HEK293 (cell line): ENCODE results near the gene KLHL25.

Experiments used
- CTCF ChIA-PET: fragments of 350-600 bp; formaldehyde crosslinking; extraction: SDS; loops from one replicate; lab custom pipeline; 2021; ENCODE audit warnings: antibody characterized with exemption; lab: Yijun Ruan, JAX
- POLR2A ChIA-PET: fragments of 300-600 bp; formaldehyde crosslinking; extraction: SDS; loops from one replicate; lab custom pipeline; 2020; ENCODE audit warnings: antibody characterized with exemption, inconsistent platforms; lab: Yijun Ruan, JAX
- H3K27ac ChIP-seq: fragments of 200-500 bp; sonication (Bioruptor generic); 2 replicates; pipeline ENCODE4 v1.5.1; 2014; ENCODE audit warnings: low read depth, low read length, control low read depth, inconsistent platforms; ENCODE audit errors: extremely low read depth
- H3K36me3 ChIP-seq, 2 experiments: fragments of 200-500 bp in 1 of 2; sonication (Bioruptor generic) in 1 of 2; 1 replicate in 1 of 2; 2 replicates in 1 of 2; pipeline ENCODE4 v1.5.1; 2014 to 2017; ENCODE audit warnings: inconsistent platforms in 2 of 2, low read length in 2 of 2; ENCODE audit not compliant: control insufficient read depth in 2 of 2, insufficient read depth in 1 of 2
- H3K4me1 ChIP-seq: fragments of 200-500 bp; sonication (Bioruptor generic); 2 replicates; pipeline ENCODE4 v1.5.1; 2014; ENCODE audit warnings: mild to moderate bottlenecking, low read length, inconsistent platforms; ENCODE audit not compliant: control insufficient read depth, insufficient read depth
- H3K4me3 ChIP-seq: 2 replicates; pipeline ENCODE4 v1.5.1; 2011; ENCODE audit warnings: low read depth, mild to moderate bottlenecking, control low read depth, low read length, moderate library complexity
- H3K9me3 ChIP-seq: fragments of 200-500 bp; sonication (Bioruptor generic); 2 replicates; pipeline ENCODE4 v1.5.1; 2014; ENCODE audit warnings: low read depth, low read length, inconsistent platforms; ENCODE audit not compliant: control insufficient read depth, insufficient read depth
- EGR2 ChIP-seq: fragments of 450-650 bp; formaldehyde crosslinking; IDR thresholded peaks from 2 replicates; pipeline ENCODE4 v1.5.1; 2016; ENCODE audit warnings: low read depth, missing biosample characterization, missing genetic modification characterization
- FEZF1 ChIP-seq: fragments of 450-650 bp; formaldehyde crosslinking; IDR thresholded peaks from 2 replicates; pipeline ENCODE4 v1.5.1; 2016; ENCODE audit warnings: missing biosample characterization, missing genetic modification characterization
- OSR2 ChIP-seq: fragments of 450-650 bp; formaldehyde crosslinking; IDR thresholded peaks from 2 replicates; pipeline ENCODE4 v1.5.1; 2016; ENCODE audit warnings: missing biosample characterization, missing genetic modification characterization
- ZBTB17 ChIP-seq: fragments of 450-650 bp; formaldehyde crosslinking; IDR thresholded peaks from 2 replicates; pipeline ENCODE4 v1.5.1; 2016; ENCODE audit warnings: missing biosample characterization, missing genetic modification characterization
- ZNF10 ChIP-seq: fragments of 450-650 bp; formaldehyde crosslinking; IDR thresholded peaks from 2 replicates; pipeline ENCODE4 v1.5.1; 2017; ENCODE audit warnings: missing biosample characterization, missing genetic modification characterization
- ZNF132 ChIP-seq: fragments of 450-650 bp; formaldehyde crosslinking; IDR thresholded peaks from 2 replicates; pipeline ENCODE4 v1.5.1; 2017; ENCODE audit warnings: missing biosample characterization, missing genetic modification characterization, borderline replicate concordance
- ZNF157 ChIP-seq: fragments of 450-650 bp; formaldehyde crosslinking; IDR thresholded peaks from 2 replicates; pipeline ENCODE4 v1.5.1; 2016; ENCODE audit warnings: missing biosample characterization, missing genetic modification characterization
- ZNF24 ChIP-seq: fragments of 450-650 bp; formaldehyde crosslinking; IDR thresholded peaks from 2 replicates; pipeline ENCODE4 v1.5.1; 2016; ENCODE audit warnings: missing biosample characterization, missing genetic modification characterization
- ZNF341 ChIP-seq: fragments of 450-650 bp; formaldehyde crosslinking; IDR thresholded peaks from 2 replicates; pipeline ENCODE4; 2016; ENCODE audit warnings: low read depth, missing biosample characterization, missing genetic modification characterization
- ZNF555 ChIP-seq: fragments of 450-650 bp; formaldehyde crosslinking; conservative IDR thresholded peaks from 2 replicates; pipeline ENCODE4 v1.5.1; 2017; ENCODE audit warnings: missing biosample characterization, mild to moderate bottlenecking, missing genetic modification characterization, inconsistent platforms
- ZNF558 ChIP-seq: fragments of 450-650 bp; formaldehyde crosslinking; IDR thresholded peaks from 2 replicates; pipeline ENCODE4 v1.5.1; 2016; ENCODE audit warnings: missing biosample characterization, missing genetic modification characterization
- ZNF596 ChIP-seq: fragments of 450-650 bp; IDR thresholded peaks from 2 replicates; pipeline ENCODE4 v1.5.0; 2018; ENCODE audit warnings: missing biosample characterization, mild to moderate bottlenecking, missing genetic modification characterization, moderate library complexity
- ZNF626 ChIP-seq: fragments of 450-650 bp; sonication (Bioruptor Pico); formaldehyde crosslinking; IDR thresholded peaks from 2 replicates; pipeline ENCODE4 v1.5.1; 2018; ENCODE audit warnings: missing biosample characterization, missing genetic modification characterization, inconsistent platforms
- ZNF629 ChIP-seq: fragments of 450-650 bp; formaldehyde crosslinking; IDR thresholded peaks from 2 replicates; pipeline ENCODE4 v1.5.1; 2017; ENCODE audit warnings: missing biosample characterization, missing genetic modification characterization
- ZNF654 ChIP-seq: fragments of 450-650 bp; formaldehyde crosslinking; IDR thresholded peaks from 2 replicates; pipeline ENCODE4 v1.5.1; 2016; ENCODE audit warnings: low read depth, missing biosample characterization, missing genetic modification characterization
- TF ChIP-seq, protein P1 (sequence below): fragments of 450-650 bp; formaldehyde crosslinking; IDR thresholded peaks from 2 replicates; pipeline ENCODE4 v1.5.1; 2017; ENCODE audit warnings: missing biosample characterization, mild to moderate bottlenecking, missing genetic modification characterization, moderate library complexity
- TF ChIP-seq, protein P2 (sequence below): fragments of 450-650 bp; formaldehyde crosslinking; IDR thresholded peaks from 2 replicates; pipeline ENCODE4 v1.5.1; 2017; ENCODE audit warnings: missing biosample characterization, missing genetic modification characterization
- TF ChIP-seq, protein P3 (sequence below): fragments of 450-650 bp; IDR thresholded peaks from 2 replicates; pipeline ENCODE4 v1.5.1; 2018; ENCODE audit warnings: missing biosample characterization, missing genetic modification characterization
- TF ChIP-seq, protein P4 (sequence below): fragments of 450-650 bp; formaldehyde crosslinking; IDR thresholded peaks from 2 replicates; pipeline ENCODE4 v1.5.1; 2017; ENCODE audit warnings: missing biosample characterization, missing genetic modification characterization
- TF ChIP-seq, protein P5 (sequence below): fragments of 450-650 bp; formaldehyde crosslinking; IDR thresholded peaks from 2 replicates; pipeline ENCODE4 v1.5.1; 2016; ENCODE audit warnings: missing biosample characterization, missing genetic modification characterization
- TF ChIP-seq, protein P6 (sequence below): fragments of 450-650 bp; formaldehyde crosslinking; IDR thresholded peaks from 2 replicates; pipeline ENCODE4 v1.5.1; 2016; ENCODE audit warnings: missing biosample characterization, missing genetic modification characterization, borderline replicate concordance

KLHL25 gene

DNA sequence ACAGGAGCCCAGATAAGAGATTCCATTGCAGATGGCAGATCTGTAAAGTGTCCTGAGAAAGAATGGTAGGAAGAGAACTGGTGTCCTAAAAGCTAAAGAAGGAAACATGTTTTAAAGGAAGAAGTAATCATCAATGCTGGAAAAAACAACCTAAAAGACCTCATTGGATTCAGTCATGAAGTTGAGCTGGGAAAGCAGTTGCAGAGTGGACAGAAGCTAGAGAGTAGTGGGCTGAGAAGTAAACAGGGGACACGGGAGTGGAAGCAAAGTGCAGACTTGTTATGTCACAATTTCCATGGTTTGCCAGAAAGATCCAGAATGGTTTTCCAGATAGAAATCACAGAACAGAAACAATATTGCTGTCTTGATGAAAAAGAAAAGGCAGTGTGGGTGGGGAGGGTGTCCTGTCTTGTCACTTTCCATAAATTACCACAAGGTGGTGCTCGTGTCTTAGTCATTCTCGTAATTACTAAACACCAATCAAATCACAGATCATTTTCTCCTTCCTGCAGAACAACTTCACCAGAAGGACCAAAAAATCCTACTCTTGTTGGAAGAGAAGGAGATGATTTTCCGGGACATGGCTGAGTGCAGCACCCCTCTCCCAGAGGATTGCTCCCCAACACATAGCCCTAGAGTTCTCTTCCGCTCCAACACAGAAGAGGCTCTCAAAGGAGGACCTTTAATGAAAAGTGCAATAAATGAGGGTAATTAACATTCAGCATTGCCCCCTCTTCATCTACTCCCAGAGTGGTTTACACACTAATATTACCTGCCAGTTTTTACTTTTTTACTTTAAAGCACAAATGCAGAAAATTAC lies 64.5 kb downstream of the KLHL25 start (continued):
- TF ChIP-seq ZBTB17 (tag by site-specific recombination) (peak; percentile 47; the same call in 1 of the 2 replicates), ZNF654 (tag by site-specific recombination) (peak; percentile 85), ZNF132 (tag by site-specific recombination) (no peak)
- TF ChIP-seq, protein P1, sequence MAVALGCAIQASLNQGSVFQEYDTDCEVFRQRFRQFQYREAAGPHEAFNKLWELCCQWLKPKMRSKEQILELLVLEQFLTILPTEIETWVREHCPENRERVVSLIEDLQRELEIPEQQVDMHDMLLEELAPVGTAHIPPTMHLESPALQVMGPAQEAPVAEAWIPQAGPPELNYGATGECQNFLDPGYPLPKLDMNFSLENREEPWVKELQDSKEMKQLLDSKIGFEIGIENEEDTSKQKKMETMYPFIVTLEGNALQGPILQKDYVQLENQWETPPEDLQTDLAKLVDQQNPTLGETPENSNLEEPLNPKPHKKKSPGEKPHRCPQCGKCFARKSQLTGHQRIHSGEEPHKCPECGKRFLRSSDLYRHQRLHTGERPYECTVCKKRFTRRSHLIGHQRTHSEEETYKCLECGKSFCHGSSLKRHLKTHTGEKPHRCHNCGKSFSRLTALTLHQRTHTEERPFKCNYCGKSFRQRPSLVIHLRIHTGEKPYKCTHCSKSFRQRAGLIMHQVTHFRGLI (tag by site-specific recombination), result no peak

DNA sequence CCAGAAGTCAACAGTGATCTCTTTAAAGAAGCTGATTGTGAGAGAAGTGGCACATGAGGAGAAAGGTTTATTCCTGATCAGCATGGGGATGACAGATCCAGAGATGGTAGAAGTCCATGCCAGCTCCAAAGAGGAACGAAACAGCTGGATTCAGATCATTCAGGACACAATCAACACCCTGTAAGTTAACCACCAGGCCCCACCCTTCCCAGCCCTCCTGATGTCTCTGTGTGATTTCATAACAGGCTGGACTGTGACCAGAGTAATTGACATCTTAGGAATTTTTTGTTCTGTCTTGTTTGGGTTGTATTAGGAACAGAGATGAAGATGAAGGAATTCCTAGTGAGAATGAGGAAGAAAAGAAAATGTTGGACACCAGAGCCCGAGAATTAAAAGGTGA lies 67.7 kb downstream of the KLHL25 start:
- no peak overlapping the region for H3K27ac ChIP-seq
- no peaks in the 10 kb centered on the region for H3K4me1 ChIP-seq
- ChIA-PET POLR2A (no interaction called here), CTCF (interaction anchor here (0.6 to 4.7 kb wide), 6 partner anchors 18 to 431 kb away, joined by 3 to 27 read pairs (median 3); no protein-coding TSS in a partner anchor)
- H3K9me3 ChIP-seq, result no peaks in the 10 kb centered on the region
- no peak for TF ChIP-seq FEZF1 (tag by site-specific recombination)
- TF ChIP-seq ZNF157 (tag by site-specific recombination), result no peak
- no peak for TF ChIP-seq ZNF558
- TF ChIP-seq, protein P2, sequence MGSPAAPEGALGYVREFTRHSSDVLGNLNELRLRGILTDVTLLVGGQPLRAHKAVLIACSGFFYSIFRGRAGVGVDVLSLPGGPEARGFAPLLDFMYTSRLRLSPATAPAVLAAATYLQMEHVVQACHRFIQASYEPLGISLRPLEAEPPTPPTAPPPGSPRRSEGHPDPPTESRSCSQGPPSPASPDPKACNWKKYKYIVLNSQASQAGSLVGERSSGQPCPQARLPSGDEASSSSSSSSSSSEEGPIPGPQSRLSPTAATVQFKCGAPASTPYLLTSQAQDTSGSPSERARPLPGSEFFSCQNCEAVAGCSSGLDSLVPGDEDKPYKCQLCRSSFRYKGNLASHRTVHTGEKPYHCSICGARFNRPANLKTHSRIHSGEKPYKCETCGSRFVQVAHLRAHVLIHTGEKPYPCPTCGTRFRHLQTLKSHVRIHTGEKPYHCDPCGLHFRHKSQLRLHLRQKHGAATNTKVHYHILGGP (tag by site-specific recombination), result no peak
- TF ChIP-seq OSR2 (tag by site-specific recombination), result no peak
- TF ChIP-seq, protein P3, sequence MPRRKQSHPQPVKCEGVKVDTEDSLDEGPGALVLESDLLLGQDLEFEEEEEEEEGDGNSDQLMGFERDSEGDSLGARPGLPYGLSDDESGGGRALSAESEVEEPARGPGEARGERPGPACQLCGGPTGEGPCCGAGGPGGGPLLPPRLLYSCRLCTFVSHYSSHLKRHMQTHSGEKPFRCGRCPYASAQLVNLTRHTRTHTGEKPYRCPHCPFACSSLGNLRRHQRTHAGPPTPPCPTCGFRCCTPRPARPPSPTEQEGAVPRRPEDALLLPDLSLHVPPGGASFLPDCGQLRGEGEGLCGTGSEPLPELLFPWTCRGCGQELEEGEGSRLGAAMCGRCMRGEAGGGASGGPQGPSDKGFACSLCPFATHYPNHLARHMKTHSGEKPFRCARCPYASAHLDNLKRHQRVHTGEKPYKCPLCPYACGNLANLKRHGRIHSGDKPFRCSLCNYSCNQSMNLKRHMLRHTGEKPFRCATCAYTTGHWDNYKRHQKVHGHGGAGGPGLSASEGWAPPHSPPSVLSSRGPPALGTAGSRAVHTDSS (tag by site-specific recombination), result no peak
- no peak for TF ChIP-seq ZNF629 (tag by site-specific recombination)
- TF ChIP-seq ZNF596, result no peak
- no peak for TF ChIP-seq ZNF10
- no peak for TF ChIP-seq ZNF626 (tag by site-specific recombination)
- TF ChIP-seq EGR2, result no peak
- no peak for TF ChIP-seq ZNF341 (tag by site-specific recombination)
- no peak for TF ChIP-seq ZBTB17 (tag by site-specific recombination)
- TF ChIP-seq, protein P4, sequence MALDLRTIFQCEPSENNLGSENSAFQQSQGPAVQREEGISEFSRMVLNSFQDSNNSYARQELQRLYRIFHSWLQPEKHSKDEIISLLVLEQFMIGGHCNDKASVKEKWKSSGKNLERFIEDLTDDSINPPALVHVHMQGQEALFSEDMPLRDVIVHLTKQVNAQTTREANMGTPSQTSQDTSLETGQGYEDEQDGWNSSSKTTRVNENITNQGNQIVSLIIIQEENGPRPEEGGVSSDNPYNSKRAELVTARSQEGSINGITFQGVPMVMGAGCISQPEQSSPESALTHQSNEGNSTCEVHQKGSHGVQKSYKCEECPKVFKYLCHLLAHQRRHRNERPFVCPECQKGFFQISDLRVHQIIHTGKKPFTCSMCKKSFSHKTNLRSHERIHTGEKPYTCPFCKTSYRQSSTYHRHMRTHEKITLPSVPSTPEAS, result no peak
- TF ChIP-seq ZNF555 (tag by site-specific recombination), result no peak
- TF ChIP-seq, protein P5, sequence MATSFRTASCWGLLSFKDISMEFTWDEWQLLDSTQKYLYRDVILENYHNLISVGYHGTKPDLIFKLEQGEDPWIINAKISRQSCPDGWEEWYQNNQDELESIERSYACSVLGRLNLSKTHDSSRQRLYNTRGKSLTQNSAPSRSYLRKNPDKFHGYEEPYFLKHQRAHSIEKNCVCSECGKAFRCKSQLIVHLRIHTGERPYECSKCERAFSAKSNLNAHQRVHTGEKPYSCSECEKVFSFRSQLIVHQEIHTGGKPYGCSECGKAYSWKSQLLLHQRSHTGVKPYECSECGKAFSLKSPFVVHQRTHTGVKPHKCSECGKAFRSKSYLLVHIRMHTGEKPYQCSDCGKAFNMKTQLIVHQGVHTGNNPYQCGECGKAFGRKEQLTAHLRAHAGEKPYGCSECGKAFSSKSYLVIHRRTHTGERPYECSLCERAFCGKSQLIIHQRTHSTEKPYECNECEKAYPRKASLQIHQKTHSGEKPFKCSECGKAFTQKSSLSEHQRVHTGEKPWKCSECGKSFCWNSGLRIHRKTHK (tag by site-specific recombination), result no peak
- TF ChIP-seq, protein P6, sequence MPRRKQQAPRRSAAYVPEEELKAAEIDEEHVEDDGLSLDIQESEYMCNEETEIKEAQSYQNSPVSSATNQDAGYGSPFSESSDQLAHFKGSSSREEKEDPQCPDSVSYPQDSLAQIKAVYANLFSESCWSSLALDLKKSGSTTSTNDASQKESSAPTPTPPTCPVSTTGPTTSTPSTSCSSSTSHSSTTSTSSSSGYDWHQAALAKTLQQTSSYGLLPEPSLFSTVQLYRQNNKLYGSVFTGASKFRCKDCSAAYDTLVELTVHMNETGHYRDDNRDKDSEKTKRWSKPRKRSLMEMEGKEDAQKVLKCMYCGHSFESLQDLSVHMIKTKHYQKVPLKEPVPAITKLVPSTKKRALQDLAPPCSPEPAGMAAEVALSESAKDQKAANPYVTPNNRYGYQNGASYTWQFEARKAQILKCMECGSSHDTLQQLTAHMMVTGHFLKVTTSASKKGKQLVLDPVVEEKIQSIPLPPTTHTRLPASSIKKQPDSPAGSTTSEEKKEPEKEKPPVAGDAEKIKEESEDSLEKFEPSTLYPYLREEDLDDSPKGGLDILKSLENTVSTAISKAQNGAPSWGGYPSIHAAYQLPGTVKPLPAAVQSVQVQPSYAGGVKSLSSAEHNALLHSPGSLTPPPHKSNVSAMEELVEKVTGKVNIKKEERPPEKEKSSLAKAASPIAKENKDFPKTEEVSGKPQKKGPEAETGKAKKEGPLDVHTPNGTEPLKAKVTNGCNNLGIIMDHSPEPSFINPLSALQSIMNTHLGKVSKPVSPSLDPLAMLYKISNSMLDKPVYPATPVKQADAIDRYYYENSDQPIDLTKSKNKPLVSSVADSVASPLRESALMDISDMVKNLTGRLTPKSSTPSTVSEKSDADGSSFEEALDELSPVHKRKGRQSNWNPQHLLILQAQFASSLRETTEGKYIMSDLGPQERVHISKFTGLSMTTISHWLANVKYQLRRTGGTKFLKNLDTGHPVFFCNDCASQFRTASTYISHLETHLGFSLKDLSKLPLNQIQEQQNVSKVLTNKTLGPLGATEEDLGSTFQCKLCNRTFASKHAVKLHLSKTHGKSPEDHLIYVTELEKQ (tag by site-specific recombination), result no peak
- no peak for TF ChIP-seq ZNF24 (tag by site-specific recombination)
- H3K36me3 ChIP-seq, result peaks cover 31 to 80% of the 10 kb centered on the region in 2 experiments
- no peak overlapping the region for H3K4me3 ChIP-seq
